LoVo (cell line): Measurements from ENCODE around the gene FHOD3.

Experiments
- DNase-seq: peaks from one replicate; pipeline ENCODE4 v3.0.0-alpha.2; 2016; ENCODE audit warnings: low spot score

FHOD3 gene

DNA sequence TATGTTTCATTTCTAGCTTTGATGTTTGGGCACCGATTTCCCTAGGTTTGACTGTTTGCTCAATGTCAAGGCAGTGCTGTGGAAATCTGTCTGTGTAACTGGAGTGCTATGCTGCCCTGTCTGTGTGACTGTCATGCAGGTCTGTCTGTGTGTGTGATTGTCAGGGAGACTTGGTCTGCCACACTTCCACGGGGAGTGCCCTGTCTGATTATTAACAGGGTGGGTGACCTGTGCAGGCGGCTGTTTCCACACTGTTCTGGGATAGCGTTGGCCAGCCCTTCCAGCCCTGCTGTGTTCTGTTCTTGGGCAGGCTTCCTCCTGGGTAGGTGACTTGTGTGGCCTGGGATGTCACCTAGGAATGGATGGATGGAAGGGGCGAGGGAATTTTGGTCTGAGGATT lies 85.3 kb downstream of the FHOD3 start:
- no peak for DNase-seq

DNA sequence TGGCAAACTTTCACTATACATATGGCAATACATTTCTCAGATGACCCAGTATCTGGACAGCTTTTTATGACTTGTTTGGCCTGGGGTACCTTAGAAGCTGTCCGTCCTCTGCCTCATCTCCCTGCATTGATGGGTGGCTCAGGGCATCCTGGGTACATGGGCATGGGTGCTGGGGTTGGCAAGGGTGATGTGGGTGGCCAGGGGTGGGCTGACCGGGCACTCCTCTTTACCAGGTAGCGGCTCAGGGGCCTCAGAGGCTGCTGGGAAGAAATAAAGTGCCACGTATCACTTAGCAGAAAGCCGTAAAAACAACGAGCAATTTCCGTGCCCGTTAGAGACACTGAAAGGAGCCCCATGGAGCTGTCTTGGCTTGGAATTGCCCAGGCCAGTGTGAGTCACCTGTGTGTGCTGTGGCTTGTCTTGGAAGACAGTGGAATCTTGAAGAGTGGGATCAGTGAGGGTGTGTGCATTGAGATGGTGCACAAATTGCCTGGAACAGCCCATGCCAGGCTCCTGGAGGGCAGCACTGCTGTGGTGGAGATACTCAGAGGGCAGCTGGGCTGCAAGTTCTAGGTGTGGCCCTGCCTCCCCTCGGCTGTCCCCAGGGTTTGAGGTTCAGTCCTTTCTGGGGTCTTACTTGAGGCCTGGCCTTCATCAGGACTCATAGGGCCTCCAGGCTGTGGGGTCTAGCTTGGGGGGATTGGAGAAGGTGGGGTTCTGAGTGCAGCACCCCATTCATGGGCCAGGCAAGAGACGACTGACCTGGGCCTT lies 88.8 kb downstream of the FHOD3 start:
- no peak for DNase-seq

DNA sequence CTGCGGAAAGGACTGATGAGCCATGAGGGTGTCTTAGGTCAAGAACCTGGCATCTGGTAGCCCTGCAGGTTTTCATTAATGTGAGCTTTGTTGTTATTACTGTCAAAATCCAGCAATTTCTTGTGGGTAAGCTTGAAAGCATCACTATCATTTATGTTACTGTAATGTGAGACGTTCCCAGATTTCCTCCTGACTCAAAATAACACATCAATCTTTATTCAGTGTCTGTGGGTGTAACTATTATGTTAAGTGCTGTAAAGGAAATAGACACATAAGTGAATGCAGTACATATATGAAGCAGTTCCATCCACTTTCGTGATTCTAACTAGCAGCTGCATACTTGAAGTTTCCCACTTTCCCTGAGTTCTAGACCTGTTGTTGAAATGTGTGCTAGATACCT lies 89.8 kb downstream of the FHOD3 start:
- no peak for DNase-seq

DNA sequence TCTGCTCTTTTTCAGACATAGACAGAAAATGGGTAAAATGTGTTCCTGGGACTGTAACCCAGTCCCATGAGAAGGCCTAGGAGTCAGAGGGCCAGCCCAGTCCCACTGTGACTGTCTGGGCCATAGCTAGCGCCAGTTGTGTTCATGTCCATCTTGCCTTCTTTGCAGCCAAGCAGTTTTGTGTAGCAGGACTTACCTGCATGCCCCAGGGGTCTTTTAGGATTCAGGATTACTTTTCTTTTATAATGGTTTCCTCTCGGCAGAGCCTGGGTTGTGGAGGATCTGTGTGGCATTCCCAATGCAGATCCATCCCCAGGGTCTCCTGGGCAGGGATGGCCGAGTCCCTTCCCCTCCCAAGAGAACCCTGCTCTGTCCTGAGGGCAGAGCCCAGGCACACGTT lies 90.8 kb downstream of the FHOD3 start:
- DNase-seq: no peak

DNA sequence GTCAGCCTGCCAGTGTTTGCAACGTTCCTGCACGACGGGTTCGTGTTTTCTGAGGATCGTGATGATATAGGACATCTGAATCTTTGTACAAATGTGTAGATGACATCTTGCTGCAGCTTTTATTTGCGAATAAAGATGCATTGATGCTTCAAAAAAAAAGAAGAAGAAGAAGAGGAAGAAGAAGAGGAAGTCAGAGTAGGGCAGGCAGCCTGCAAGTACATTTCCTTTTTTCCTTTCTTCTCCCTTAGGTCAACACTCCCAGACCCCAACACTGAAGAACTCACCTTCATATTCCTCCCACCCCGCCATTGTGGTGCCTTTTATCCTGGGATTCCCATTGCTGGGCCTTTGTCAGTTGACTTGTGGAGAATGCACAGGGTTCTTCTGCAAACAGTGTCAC lies 91.5 kb downstream of the FHOD3 start:
- no peak for DNase-seq

DNA sequence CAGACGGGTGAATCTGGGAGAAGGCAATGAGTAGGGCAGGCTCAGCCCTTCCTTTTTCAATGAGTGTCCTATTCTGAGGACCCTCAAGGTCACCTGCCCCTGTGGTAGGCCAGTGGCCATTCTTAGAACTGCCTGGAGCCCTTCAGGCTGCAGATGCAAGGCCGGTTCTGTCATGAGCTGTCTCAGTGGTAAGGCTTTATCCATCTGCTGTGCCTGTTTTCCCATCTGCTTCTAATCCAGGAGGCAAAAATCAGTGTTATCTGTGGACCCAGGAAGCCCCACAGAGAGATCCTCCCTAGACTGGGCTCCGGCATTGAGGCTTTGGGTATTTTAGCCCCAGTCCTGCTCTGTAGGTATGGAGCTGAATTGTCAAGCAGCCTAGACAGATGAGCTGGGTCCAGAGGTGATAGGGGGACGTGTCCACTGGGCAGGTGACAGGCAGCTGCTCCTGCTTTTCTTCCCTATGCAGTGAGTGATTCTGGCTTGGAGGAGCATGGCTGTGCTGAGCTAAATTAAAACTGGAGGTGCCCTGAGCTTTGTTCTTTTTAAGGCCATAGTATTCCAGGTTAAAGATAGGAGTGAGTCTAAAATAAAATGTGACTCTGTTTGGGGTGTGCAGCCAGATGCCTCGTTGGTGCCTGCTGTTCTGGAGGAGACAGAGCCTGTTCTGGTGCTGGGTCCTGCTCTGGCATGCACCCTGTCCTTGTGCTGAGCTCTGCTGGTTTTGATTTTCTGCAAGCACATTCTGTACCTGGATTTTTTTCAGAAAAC lies 92.5 kb downstream of the FHOD3 start:
- no peak for DNase-seq

DNA sequence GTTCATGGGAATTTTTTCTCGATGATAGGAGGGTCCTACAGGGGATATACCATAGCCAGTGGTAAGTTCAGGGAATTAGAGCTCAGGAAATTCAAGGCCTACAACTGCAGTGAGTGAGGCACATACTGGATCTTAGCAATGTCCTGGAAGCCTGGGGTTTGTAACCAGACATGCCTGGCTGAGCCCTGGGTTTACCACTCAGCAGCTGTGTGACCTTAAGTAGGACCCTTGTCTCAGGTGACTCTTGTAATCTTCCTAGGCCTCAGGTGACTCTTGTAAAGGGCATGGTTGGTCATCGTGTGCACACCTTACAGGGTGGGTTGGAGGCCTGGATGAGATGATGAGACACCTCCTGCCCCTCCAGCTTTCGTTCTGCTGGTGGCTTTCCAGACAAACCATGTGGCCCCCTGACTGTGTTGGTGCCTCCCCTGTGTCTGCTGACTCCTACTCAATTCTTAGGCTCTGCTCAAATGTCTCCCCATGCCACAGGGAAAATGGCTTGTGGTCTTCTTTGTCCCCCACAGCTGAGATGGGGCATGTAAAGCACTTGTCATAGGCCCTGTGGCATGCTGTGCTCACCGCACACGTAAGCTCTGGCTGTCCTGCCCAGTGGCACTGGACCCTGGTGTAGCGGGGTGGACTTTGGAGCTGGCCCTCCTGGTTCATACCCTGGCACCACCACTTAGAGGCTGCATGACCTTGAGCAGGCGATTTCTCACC lies 94.1 kb downstream of the FHOD3 start:
- DNase-seq: no peak

DNA sequence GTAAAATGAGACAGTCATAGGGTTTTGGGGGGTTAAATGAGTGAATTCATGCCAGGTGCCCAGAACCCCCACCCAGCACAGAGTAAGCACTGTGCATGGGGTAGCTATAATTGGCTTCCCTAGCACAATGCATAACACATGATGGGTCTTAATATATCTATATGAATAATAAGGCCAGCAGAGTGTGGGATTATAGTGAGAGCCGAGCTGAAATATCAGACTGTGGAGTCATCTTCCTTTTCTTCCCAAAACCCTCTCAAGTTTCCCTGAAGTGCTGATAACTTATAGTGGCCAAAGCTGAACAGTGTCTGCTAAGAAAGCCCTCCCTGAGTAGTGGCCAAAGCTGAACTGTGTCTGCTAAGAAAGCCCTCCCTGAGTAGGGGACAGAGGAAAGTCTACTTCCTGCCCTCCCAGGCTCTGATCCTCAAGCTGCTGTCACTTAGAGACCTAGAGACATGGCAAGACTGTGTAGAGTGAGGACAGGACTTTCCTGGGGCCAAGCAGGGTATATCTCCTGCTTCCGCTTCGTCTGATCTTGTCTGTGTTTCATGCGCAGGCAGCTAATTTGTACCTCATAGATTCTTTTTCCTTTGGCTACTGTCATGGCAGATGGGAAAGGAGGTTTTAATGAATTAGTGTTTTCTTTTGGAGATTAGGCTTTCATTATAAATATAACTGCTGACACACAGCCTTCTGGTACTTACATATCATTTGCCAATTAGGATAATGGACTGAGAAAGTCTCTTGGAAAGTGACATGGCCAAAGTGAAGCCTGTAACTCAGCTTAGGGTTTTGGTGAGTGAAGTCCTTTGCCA lies 94.9 kb downstream of the FHOD3 start:
- DNase-seq: no peak

DNA sequence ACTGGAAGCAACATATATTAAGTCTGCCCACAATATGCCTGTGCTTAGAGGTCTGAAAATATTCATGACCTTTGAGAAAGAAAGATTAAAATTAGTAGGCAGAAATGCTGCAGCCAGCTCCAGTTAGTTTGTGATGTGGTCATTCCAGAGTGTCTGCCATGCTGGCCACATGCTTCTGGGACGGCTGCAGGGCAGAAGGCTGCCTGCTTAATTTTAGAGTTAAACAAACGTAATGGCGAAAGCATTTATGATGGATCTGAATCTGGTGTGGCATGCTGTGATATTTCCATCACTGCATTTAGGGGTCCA lies 95.4 kb downstream of the FHOD3 start:
- no peak for DNase-seq

DNA sequence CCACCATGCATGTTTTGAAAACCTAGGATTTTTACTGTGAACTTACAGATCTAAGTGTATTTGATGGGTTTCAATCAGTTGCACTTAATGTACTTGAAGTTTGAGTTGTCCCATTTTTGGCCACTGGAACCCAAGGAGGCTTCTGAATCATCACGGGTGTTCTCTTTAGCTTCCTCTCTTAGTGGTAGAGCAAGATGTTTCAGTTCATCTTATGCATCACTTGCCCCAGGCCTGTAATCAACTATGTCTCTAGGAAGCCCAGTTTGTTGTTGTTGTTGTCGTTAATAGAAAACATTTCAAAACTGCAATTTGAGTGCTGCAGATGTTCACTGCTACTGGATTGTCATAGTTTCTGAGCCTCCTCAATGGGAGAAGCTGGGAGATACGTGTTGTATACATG lies 97.0 kb downstream of the FHOD3 start:
- DNase-seq: no peak

DNA sequence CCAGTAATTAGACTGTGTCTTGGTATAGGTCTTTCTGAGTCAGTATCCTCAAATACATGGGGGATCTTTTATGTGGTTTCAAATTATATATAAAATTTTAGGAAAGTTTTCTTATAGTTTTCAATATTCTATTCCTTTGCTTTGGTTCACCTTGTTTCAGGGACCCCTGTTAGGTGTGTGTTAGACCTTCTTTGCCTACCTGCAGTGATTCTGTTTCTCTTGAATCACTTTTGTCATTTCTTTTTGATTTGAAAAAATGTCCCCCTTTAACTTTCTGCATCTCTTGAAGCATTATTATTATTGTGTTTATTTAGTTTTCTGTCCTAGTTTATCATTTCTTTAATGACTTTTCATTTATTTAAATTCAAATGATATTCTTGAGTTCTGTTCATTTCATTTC lies 98.7 kb downstream of the FHOD3 start:
- no peak for DNase-seq

DNA sequence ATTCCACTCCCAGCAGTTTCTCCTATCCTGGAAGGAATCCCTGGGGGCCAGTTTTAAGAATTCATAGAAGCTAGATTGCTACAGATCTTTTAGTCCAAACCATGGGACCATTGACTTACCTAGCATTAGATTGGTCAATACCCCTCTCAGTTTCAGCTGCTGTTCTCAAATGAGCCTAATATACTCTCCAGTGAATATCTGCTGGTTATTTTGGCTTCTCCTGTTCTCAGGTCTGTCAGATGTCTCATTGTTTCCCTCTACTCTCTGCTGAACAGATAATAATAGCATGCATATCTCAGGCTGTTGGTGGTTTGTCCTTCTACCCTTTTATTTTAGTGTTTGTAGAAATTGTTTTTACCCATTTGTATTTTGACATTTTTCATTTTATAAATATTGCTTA lies 99.5 kb downstream of the FHOD3 start:
- DNase-seq: no peak

DNA sequence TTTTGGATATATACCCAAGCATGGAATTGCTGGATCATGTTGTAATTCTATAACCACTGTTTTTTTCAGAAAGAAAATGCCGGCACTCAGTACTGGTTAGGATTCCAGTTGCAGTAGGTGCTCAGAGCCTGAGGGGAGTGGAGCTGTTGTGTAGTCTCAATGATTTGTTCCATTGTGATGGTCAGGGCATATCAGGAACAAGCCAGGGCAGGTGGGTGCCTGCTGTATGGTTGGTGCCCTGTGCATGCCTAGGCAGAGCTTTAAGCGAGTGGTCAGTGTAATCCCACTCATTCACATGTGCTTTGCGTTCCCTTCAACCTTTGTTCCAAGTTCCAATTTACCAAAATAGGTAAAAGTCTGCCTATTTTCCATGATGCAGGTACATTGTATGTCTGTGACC lies 100.9 kb downstream of the FHOD3 start:
- DNase-seq: no peak

DNA sequence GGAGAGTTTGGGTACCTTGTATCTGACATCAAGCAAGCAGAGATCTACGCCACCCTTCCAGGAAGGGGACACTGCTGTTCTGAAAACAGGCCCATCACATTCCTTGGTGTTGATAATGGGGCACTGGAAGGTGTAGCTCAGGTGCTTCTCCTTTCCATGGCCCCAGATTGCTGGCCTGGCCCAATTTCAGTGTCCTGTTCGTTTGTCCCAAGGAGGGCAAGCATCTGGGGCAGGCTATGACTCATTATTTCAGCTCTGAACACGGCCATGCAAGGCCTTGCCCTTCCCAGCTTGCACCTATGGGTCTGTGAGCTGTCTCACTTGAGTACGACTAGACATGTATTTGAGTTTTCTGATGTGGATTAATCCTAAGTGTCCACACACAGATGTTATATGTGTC lies 101.5 kb downstream of the FHOD3 start:
- DNase-seq: no peak

DNA sequence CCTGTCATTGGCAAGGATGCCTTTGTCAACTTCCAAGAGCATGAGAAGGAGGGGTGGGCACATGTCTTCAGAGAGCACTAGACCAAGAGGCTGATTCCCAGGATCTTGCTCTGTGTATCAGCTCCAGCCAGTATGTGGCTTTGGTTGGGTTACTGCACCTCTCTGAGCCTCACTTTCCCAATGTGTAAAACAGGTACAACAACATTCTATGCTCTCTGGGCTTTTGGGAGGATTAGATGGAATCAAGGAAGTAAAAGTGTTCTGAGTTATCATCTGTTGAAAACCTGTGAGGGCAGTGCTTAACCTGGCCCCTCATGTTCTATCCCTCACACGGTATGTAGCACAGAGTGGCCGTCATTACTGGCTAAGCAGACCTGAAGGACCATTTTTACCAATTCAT lies 103.9 kb downstream of the FHOD3 start:
- no peak for DNase-seq

DNA sequence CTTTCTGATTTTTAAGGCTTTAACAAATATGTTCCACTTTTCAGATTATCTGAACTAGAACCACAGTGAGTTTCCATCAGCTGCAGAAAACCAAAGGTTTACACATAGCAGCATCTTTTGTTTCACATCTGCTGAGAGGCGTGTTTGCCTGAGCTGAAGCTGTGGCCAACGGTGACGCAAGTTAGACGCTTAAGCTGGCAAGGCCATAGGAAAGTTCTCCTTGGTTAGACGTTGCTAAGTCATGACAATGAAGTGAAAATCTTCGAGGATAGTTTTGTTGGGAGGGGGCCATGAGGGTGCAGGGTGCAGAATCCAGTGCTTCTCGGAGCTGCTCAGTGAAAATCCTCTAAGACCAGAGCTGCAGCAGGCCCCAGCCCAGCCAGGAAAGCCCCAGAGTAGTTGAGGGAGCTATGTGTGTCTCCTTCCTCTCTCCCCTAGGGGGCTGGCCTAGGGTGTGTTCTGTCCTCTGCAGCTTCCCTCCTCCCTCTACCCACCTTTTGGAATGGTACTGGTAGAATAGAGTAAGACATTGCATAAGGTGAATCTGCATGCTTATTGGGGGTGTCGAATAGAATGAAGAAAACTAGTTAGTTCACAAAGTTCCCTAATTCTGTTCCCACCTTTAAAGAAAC lies 105.4 kb downstream of the FHOD3 start:
- no peak for DNase-seq

DNA sequence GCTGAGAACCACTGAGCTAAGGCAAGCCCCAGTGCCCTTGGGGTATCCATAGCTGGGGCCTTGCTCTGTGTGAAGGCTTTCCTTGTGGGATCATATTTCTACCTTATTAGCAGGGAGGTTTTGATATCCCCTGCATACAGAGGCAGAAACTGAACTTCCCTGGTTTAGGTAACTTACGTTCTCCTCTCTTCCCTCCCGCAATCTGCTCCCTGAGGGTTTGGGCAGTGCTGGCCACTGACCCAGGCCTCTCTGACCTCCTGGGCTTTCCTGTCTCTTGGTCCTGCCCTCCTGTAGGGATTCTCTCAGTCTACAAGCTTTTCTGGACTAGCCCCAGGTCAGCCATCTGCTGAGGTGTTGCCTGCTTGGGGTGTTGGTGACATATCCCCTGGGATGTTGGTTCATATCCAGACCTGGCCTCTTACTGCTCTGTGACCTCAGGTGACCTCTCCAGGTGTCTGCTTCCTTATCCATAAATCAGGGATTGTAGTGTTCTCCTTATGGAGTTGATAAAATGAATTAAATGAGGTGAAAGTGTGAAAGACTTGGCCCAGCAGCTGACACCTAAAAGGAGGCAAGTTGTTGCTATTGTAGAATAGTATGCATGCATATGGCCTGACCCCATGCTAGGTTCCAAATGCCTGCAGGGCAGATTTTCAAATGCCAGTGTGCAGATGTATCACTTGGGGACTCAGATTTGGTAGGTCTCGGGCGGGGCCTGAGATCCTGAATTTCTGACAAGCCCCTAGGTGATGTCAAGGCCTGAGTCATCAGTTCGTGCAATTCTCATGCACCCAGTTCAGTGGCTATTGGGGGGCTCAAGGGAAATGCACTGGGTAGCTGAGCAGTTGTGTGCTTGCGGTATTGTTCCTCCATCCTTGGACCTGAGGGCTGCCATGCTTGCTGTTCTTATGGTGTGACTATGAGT lies 106.6 kb downstream of the FHOD3 start:
- no peak for DNase-seq

DNA sequence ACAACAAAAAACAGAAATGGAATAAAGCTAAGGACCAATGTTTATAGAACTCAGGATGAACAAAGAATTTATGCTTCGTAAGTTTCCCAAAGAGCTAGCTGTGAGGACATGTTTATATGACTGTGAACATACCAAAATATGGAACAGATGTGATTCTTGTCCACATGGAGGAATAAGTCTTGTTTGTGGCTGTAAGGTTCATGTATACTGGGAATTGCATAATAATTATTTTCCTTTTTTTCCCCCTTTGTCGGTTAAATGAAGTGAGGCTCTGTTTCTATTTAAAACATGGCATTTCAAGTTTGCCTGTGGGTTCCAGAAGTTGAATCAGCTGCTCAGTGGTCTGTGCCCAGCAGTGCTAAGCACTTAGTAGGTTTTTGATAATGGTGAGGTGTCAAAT lies 108.1 kb downstream of the FHOD3 start:
- DNase-seq: no peak

DNA sequence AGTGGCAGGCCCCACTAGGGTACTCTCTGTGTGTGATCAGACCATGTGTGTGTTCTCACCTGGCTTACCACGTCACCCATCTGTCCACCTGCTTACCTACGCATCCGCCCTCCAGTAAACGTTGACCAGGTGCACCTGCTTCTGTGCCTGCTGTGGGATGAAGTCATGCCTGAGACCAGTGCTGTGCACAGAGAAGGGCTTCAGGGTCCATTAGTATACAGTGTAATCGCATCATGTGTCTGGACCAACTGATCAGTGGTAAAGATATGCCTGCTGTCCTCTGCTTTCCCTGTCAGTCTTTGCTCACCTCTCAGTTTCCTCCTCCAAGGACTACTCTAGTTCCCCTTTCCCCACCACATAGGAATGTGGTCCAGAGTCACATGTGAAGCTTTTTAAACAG lies 109.3 kb downstream of the FHOD3 start:
- no peak for DNase-seq

DNA sequence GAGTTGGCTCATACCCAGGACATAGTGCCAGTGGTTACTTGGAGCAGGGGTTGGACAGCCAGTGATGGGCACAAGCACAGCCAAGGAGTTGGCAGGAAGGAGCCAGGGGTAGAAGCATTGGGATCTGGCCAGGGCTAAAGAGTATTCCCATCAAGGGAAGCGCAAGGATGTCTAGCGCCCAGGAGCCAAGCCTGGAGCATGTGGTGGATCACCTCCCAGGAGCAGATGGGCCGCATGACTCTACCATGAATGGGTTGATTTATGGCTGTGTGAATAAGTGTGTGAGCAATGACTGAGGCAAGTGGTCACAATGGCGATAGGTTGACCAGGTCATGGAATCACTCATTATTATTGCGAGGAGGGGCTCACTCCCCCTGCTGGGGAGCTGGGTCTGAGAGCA lies 111.1 kb downstream of the FHOD3 start:
- no peak for DNase-seq

DNA sequence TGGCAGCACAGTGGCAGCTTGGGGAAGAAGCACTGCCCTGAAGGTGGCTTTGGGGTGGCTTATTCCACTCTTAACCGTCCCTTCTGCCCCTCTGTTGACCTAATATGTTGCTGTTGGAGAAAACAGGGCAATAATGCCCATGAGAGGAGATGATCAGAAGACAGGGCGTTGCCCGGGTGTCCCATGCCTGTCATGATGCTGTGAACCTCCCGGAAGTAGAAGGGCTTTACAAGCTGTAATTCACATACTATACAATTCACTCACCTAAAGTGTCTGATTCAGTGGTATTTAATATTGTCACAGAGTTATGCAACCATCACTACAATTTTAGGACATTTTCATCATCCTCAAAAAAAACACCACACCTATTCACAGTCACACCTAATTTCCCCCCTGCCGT lies 112.3 kb downstream of the FHOD3 start:
- no peak for DNase-seq
